Muscle layer of colon (tissue), 2 donors: ENCODE results near the gene CYP1A1.

Source experiments
- H3K27ac ChIP-seq: one replicate; pipeline ENCODE4 v1.7.0; 2013; ENCODE audit warnings: low read depth, mild to moderate bottlenecking, low read length, moderate library complexity
- H3K27me3 ChIP-seq, 2 donors: one replicate each; pipeline ENCODE4 v1.7.0; 2013; ENCODE audit warnings: low read length in 2 of 2, mild to moderate bottlenecking in 2 of 2; ENCODE audit not compliant: insufficient read depth in 2 of 2, control insufficient read depth in 1 of 2
- H3K36me3 ChIP-seq: one replicate; pipeline ENCODE4 v1.7.0; 2013; ENCODE audit warnings: mild to moderate bottlenecking, low read length; ENCODE audit not compliant: insufficient read depth
- H3K4me1 ChIP-seq: one replicate; pipeline ENCODE4 v1.7.0; 2013; ENCODE audit warnings: mild to moderate bottlenecking, low read length; ENCODE audit not compliant: insufficient read depth
- H3K4me3 ChIP-seq, 2 donors: one replicate each; pipeline ENCODE4 v1.7.0; 2013; ENCODE audit warnings: low read length in 2 of 2, low read depth in 1 of 2, mild to moderate bottlenecking in 1 of 2, moderate library complexity in 1 of 2
- H3K9ac ChIP-seq: one replicate; pipeline ENCODE4 v1.7.0; 2013; ENCODE audit warnings: low read length
- H3K9me3 ChIP-seq: one replicate; pipeline ENCODE4 v1.7.0; 2013; ENCODE audit warnings: mild to moderate bottlenecking, low read length
- donor health status: abdominal sarcoma.
- donor health status: Adenocarcinoma of cecum.

The CYP1A1 gene

GRCh38 chr15:74680456-74680855, 44.9 kb downstream of the CYP1A1 start:
- Histone ChIP-seq H3K9me3 (no peaks in the 10 kb centered on the region), H3K27me3 (no peaks in the 10 kb centered on the region), H3K36me3 (no peaks in the 10 kb centered on the region), H3K9ac (no peak overlapping the region), H3K4me1 (no peaks in the 10 kb centered on the region), H3K27ac (no peak overlapping the region), H3K4me3 (no peak overlapping the region)

GRCh38 chr15:74676801-74677200, 48.5 kb downstream of the CYP1A1 start:
- H3K27me3 ChIP-seq = no peaks in the 10 kb centered on the region
- no peak overlapping the region for H3K27ac ChIP-seq
- H3K9ac ChIP-seq = no peak overlapping the region
- no peak overlapping the region for H3K4me3 ChIP-seq
- peaks cover 6% of the 10 kb centered on the region for H3K36me3 ChIP-seq
- no peaks in the 10 kb centered on the region for H3K9me3 ChIP-seq
- H3K4me1 ChIP-seq = no peaks in the 10 kb centered on the region

- no peaks in the 10 kb centered on the region for H3K9me3 ChIP-seq
- H3K27me3 ChIP-seq = no peaks in the 10 kb centered on the region
- H3K36me3 ChIP-seq = peaks cover 29% of the 10 kb centered on the region
- no peaks in the 10 kb centered on the region for H3K4me1 ChIP-seq
- H3K27ac ChIP-seq = no peak overlapping the region
- H3K9ac ChIP-seq = no peak overlapping the region
- no peak overlapping the region for H3K4me3 ChIP-seq
These were observed 51.2 kb downstream of the CYP1A1 start for GRCh38 chr15:74674161-74674560.

- Histone ChIP-seq H3K4me1 (peaks cover 1% of the 10 kb centered on the region), H3K27ac (no peak overlapping the region), H3K27me3 (no peaks in the 10 kb centered on the region), H3K9me3 (no peaks in the 10 kb centered on the region), H3K9ac (no peak overlapping the region), H3K4me3 (no peak overlapping the region), H3K36me3 (peaks cover 29% of the 10 kb centered on the region)
These were observed 55.7 kb downstream of the CYP1A1 start for GRCh38 chr15:74669627-74670026.
